ENCODE results near the gene NAT8L. TPM values are rescaled to one million over a fixed set of nuclear protein-coding genes. Genes with fewer than 3 reads are reported as not detected.
"Not testable (repeated sequence)": the region's sequence is repeated elsewhere in the genome, so short reads cannot be mapped to it uniquely, and the experiment has no call there.

The NAT8L gene
- total RNA-seq, 1 experiment from 2014 or later, result 1.6 TPM

GRCh38 chr4:2024683-2025082 lies 34.4 kb upstream of the NAT8L start:
- CTCF ChIA-PET, result no interaction called here
- POLR2A ChIA-PET (ENCODE audit: unreplicated experiment), result no interaction called here
- H3K4me2 ChIP-seq (ENCODE audit: low read length), result no peak overlapping the region
- no peaks in the 10 kb centered on the region for H3K36me3 ChIP-seq (ENCODE audit: low read depth, low read length)
- H3K27me3 ChIP-seq (ENCODE audit: low read length), result no peaks in the 10 kb centered on the region
- intact Hi-C loops (cut with micrococcal nuclease), result loop anchor here (10.0 kb wide), 1 partner anchor 160 kb away; no protein-coding TSS in a partner anchor
- H3K9ac ChIP-seq (ENCODE audit: low read length), result no peak overlapping the region
- H3K27ac ChIP-seq (ENCODE audit: low read length), result no peak overlapping the region
- H3K4me1 ChIP-seq (ENCODE audit: insufficient read depth, low read length), result no peaks in the 10 kb centered on the region
- no TSS peak for BruUV-seq (replicated peaks)
- no peaks in the 10 kb centered on the region for H3K9me3 ChIP-seq (ENCODE audit: low read length)
- DNase-seq, result no peak
- no peak for ATAC-seq
- no peak overlapping the region for H2AFZ ChIP-seq (ENCODE audit: low read length)
- TF ChIP-seq EZH2 (IDR thresholded peaks at IDR 0.05; ENCODE audit: low read length, unreplicated experiment) (no peak), EZH2phosphoT487 (IDR thresholded peaks at IDR 0.05; ENCODE audit: borderline replicate concordance, low read length) (no peak), CTCF (conservative IDR thresholded peaks at IDR 0.05; ENCODE audit: low read depth, low read length) (no peak)
- no peaks in the 10 kb centered on the region for H3K9me2 ChIP-seq (replicated peaks; ENCODE audit: low read length)
- H3K79me2 ChIP-seq (ENCODE audit: low read length), result no peaks in the 10 kb centered on the region
- no peaks in the 10 kb centered on the region for H3F3A ChIP-seq (ENCODE audit: low read length, unreplicated experiment)
- H3K4me3 ChIP-seq (ENCODE audit: low read length), result no peak overlapping the region
- no peaks in the 10 kb centered on the region for H4K20me1 ChIP-seq (ENCODE audit: low read length)

- H3F3A ChIP-seq (ENCODE audit: low read length, unreplicated experiment), result no peaks in the 10 kb centered on the region
- intact Hi-C loops (cut with micrococcal nuclease), result loop anchor here (10.0 kb wide), 1 partner anchor 159 kb away; no protein-coding TSS in a partner anchor
- no peaks in the 10 kb centered on the region for H3K9me2 ChIP-seq (replicated peaks; ENCODE audit: low read length)
- no peak for TF ChIP-seq EZH2phosphoT487 (IDR thresholded peaks at IDR 0.05; ENCODE audit: borderline replicate concordance, low read length)
- TF ChIP-seq EZH2 (IDR thresholded peaks at IDR 0.05; ENCODE audit: low read length, unreplicated experiment), result no peak
- no peak for TF ChIP-seq CTCF (conservative IDR thresholded peaks at IDR 0.05; ENCODE audit: low read depth, low read length)
- no peaks in the 10 kb centered on the region for H3K36me3 ChIP-seq (ENCODE audit: low read depth, low read length)
- H4K20me1 ChIP-seq (ENCODE audit: low read length), result no peaks in the 10 kb centered on the region
- H3K9ac ChIP-seq (ENCODE audit: low read length), result no peak overlapping the region
- no peak overlapping the region for H3K4me3 ChIP-seq (ENCODE audit: low read length)
- H3K27ac ChIP-seq (ENCODE audit: low read length), result no peak overlapping the region
- H3K79me2 ChIP-seq (ENCODE audit: low read length), result no peaks in the 10 kb centered on the region
- DNase-seq (no peak), ATAC-seq (no peak)
- BruUV-seq (replicated peaks), result no TSS peak
- no peak overlapping the region for H2AFZ ChIP-seq (ENCODE audit: low read length)
- H3K9me3 ChIP-seq (ENCODE audit: low read length), result no peaks in the 10 kb centered on the region
- CTCF ChIA-PET, result no interaction called here
- H3K4me2 ChIP-seq (ENCODE audit: low read length), result no peak overlapping the region
- no peaks in the 10 kb centered on the region for H3K4me1 ChIP-seq (ENCODE audit: insufficient read depth, low read length)
- POLR2A ChIA-PET (ENCODE audit: unreplicated experiment), result no interaction called here
- no peaks in the 10 kb centered on the region for H3K27me3 ChIP-seq (ENCODE audit: low read length)
Observed at GRCh38 chr4:2025817-2026216, 33.3 kb upstream of the NAT8L start.

- POLR2A ChIA-PET (ENCODE audit: unreplicated experiment); DNase-seq: not testable (repeated sequence)
Observed at GRCh38 chr4:2027120-2027519, 32.0 kb upstream of the NAT8L start.

GRCh38 chr4:2031161-2031560 lies 28.0 kb upstream of the NAT8L start:
- ATAC-seq; H3K4me2 ChIP-seq (ENCODE audit: low read length); H3K4me3 ChIP-seq (ENCODE audit: low read length); H3K27ac ChIP-seq (ENCODE audit: low read length); H3K9me3 ChIP-seq (ENCODE audit: low read length); H3F3A ChIP-seq (ENCODE audit: low read length, unreplicated experiment); intact Hi-C loops (cut with micrococcal nuclease); H3K79me2 ChIP-seq (ENCODE audit: low read length); H3K4me1 ChIP-seq (ENCODE audit: insufficient read depth, low read length); CTCF ChIA-PET; BruUV-seq (replicated peaks); H4K20me1 ChIP-seq (ENCODE audit: low read length); H3K9me2 ChIP-seq (replicated peaks; ENCODE audit: low read length); H3K27me3 ChIP-seq (ENCODE audit: low read length); DNase-seq; H3K36me3 ChIP-seq (ENCODE audit: low read depth, low read length); H2AFZ ChIP-seq (ENCODE audit: low read length); H3K9ac ChIP-seq (ENCODE audit: low read length): not testable (repeated sequence)
- POLR2A ChIA-PET (ENCODE audit: unreplicated experiment), result interaction anchor here (0.6 kb wide), 1 partner anchor 27 kb away, joined by 3 read pairs; no protein-coding TSS in a partner anchor

More at GRCh38 chr4:2027120-2027519, 32.0 kb upstream of the NAT8L start:
- CTCF ChIA-PET; H3K27ac ChIP-seq (ENCODE audit: low read length); H3K4me2 ChIP-seq (ENCODE audit: low read length); H3K9ac ChIP-seq (ENCODE audit: low read length); ATAC-seq; BruUV-seq (replicated peaks); H3K36me3 ChIP-seq (ENCODE audit: low read depth, low read length); H3K9me3 ChIP-seq (ENCODE audit: low read length); H3K4me3 ChIP-seq (ENCODE audit: low read length); H3K4me1 ChIP-seq (ENCODE audit: insufficient read depth, low read length); H2AFZ ChIP-seq (ENCODE audit: low read length); H3K79me2 ChIP-seq (ENCODE audit: low read length); H4K20me1 ChIP-seq (ENCODE audit: low read length); H3K27me3 ChIP-seq (ENCODE audit: low read length); H3K9me2 ChIP-seq (replicated peaks; ENCODE audit: low read length); H3F3A ChIP-seq (ENCODE audit: low read length, unreplicated experiment): not testable (repeated sequence)
- intact Hi-C loops (cut with micrococcal nuclease), result loop anchor here (10.0 kb wide), 1 partner anchor 158 kb away; no protein-coding TSS in a partner anchor

All from PC-3 (cell line).